Coronary artery (tissue), 2 donors: ENCODE measurements around the gene NOG.

Experiments used
- DNase-seq: peaks from one replicate; pipeline ENCODE4 v3.0.0-alpha.2; 2017; ENCODE audit warnings: low spot score
- H3K27ac ChIP-seq, 2 donors: fragments of 200-600 bp; sonication (generic); one replicate each; pipeline ENCODE4 v1.5.1; 2016 to 2019
- H3K4me3 ChIP-seq: fragments of 200-600 bp; sonication (generic); 2 replicates; pipeline ENCODE4 v1.5.1; 2016; ENCODE audit warnings: mild to moderate bottlenecking, moderate library complexity
- CTCF ChIP-seq: fragments of 200-600 bp; sonication (generic); IDR thresholded peaks from one replicate; pipeline ENCODE4 v1.5.1; 2019; ENCODE audit warnings: antibody characterized with exemption

The NOG gene

GRCh38 chr17:56587298-56587697 lies 6.2 kb upstream of the NOG start:
- Histone ChIP-seq H3K4me3 (no peak overlapping the region), H3K27ac (no peak overlapping the region)
- DNase-seq = no peak
- no peak for TF ChIP-seq CTCF

- Histone ChIP-seq H3K4me3 (peak overlapping the region; percentile 87), H3K27ac (no peak overlapping the region)
- peak; percentile 75 for DNase-seq
- peak; percentile 99 for TF ChIP-seq CTCF
These were observed 913 bp upstream of the NOG start for GRCh38 chr17:56592487-56593085.

- no peak for DNase-seq
- no peak for TF ChIP-seq CTCF
- Histone ChIP-seq H3K27ac (peak overlapping the region; percentile 19 to 79), H3K4me3 (peak overlapping the region; percentile 87)
These were observed 333 bp upstream of the NOG start for GRCh38 chr17:56593086-56593645.

GRCh38 chr17:56594320-56595107 lies 1.0 kb downstream of the NOG start:
- no peak for DNase-seq
- no peak for TF ChIP-seq CTCF
- Histone ChIP-seq H3K4me3 (peak overlapping the region; percentile 87), H3K27ac (peak overlapping the region in 1 of 2 donors; percentile 79)

GRCh38 chr17:56595108-56595418 lies 1.6 kb downstream of the NOG start:
- DNase-seq = no peak
- Histone ChIP-seq H3K4me3 (peak overlapping the region; percentile 5), H3K27ac (no peak overlapping the region)
- no peak for TF ChIP-seq CTCF

- DNase-seq = no peak
- no peak overlapping the region for H3K27ac ChIP-seq
- TF ChIP-seq CTCF = no peak
- H3K4me3 ChIP-seq = peak overlapping the region; percentile 71
These were observed 2.6 kb downstream of the NOG start for GRCh38 chr17:56595831-56596690.
